Measurements from ENCODE around the gene GRM4.

Gene GRM4

DNA sequence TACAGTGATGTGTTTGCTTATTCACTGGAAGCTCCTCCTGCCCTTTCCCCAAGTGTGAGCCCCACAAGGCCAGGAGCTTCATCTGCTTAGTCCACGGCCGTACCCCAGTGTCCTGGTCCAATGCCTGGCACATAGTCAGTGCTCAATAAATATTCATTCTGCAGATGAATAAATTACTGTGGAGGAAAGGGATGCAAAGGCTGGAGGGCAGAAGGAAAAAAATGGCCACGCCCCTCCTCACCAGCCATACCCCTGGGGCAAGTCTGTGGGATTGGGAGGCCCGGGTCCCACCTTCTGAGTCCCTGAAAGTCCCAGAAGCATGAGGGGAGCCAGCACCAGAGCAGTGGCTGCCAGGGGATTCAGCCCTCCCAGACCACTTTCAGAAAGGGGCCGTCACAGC lies 65.5 kb downstream of the GRM4 start:
- TF ChIP-seq, protein P1, sequence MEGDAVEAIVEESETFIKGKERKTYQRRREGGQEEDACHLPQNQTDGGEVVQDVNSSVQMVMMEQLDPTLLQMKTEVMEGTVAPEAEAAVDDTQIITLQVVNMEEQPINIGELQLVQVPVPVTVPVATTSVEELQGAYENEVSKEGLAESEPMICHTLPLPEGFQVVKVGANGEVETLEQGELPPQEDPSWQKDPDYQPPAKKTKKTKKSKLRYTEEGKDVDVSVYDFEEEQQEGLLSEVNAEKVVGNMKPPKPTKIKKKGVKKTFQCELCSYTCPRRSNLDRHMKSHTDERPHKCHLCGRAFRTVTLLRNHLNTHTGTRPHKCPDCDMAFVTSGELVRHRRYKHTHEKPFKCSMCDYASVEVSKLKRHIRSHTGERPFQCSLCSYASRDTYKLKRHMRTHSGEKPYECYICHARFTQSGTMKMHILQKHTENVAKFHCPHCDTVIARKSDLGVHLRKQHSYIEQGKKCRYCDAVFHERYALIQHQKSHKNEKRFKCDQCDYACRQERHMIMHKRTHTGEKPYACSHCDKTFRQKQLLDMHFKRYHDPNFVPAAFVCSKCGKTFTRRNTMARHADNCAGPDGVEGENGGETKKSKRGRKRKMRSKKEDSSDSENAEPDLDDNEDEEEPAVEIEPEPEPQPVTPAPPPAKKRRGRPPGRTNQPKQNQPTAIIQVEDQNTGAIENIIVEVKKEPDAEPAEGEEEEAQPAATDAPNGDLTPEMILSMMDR (IDR thresholded peaks at IDR 0.05; ENCODE audit: low read depth, low read length), result no peak
- DNase-seq (ENCODE audit: extremely low read depth, low read depth), result no peak

DNA sequence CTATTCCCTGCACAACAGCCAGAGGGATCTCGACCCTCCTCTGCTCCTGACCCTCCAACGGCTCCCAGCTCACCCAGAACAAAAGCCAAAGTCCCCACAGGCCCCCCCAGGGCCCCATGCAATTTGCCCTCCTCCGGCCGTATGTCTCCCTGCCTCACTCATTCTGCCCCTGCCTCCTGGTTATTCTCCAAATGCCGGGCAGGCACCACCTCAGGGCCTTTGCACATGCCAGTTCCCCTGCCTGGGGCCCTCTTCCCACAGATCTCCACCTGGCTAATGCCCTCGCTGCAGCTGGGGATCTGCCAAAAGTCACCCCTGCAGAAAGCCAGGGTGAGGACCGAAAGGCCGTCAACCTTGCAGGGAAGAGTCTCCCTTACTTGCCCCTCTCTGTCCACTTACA lies 66.0 kb downstream of the GRM4 start:
- DNase-seq (ENCODE audit: extremely low read depth, low read depth), result no peak
- TF ChIP-seq, protein P1 (IDR thresholded peaks at IDR 0.05; ENCODE audit: low read depth, low read length), result no peak

DNA sequence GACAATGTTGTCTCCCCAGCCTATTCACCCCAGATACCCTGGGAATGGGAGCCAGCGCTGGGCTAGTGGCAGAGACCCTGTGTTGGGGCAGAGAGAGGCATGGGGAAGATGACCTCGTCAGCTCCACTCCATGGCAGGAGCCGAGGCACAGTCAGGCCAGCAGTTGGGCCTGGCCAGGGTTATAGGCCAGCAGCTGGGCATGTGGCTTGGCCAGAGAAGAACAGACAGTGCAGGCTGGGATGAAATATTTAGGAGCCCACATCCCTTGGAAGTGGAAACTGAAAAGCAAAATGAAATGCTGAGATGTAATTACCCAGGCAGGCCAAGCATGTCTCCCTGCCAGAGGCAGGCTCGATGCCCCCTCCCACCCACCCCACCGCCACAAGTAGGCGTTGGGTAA lies 70.0 kb downstream of the GRM4 start:
- DNase-seq (ENCODE audit: extremely low read depth, low read depth), result no peak
- TF ChIP-seq, protein P1 (IDR thresholded peaks at IDR 0.05; ENCODE audit: low read depth, low read length), result no peak

DNA sequence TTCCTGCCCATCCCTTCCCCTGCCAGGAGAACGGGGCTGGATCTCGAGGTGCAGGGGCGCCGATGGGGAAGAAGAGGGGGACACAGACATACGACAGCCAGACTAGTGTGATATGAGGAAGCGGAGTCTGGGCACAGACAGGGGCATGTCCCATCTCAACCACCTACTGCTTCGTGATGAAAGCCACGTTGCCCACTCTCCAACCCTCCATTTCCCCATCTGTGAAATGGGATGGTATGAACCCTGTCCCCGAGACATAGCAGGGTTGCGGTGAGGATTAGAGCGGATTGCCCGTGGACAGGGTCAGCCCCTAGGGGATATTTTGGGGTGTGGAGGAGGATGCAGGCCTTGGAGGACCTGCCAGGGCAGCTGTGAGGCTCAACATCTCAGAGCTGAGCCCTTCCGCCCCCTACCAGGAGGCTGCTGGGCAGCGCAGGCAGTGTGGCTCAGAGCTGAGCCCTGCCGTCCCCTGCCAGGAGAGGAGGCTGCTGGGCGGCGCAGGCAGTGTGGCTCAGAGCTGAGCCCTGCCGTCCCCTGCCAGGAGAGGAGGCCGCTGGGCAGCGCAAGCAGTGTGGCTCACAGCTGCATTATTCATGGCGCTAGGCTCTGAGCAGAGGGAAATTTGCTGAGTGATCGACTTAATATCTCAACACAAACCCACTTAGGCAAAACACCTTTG lies 71.7 kb downstream of the GRM4 start:
- no peak for DNase-seq (ENCODE audit: extremely low read depth, low read depth)
- TF ChIP-seq, protein P1 (IDR thresholded peaks at IDR 0.05; ENCODE audit: low read depth, low read length), result no peak

DNA sequence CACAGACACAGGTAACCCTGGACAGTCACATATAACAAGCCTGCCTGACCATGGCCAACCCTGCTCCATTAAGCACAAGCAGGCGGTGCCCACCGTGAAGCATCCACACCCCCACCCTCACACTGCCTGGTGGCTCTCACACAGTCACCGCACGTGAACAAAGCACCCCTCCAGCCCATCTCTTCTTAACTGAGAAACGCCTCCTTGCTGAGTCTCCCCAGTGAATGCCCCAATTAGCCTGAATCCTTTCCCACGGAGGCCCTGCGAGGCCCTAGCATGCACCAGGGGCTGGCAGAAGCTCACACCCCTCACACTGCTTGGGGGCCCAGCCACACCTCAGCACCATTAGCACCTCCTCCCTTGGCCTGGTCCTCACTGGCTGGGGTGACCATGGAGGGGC lies 72.3 kb downstream of the GRM4 start:
- TF ChIP-seq, protein P1 (IDR thresholded peaks at IDR 0.05; ENCODE audit: low read depth, low read length), result no peak
- no peak for DNase-seq (ENCODE audit: extremely low read depth, low read depth)

DNA sequence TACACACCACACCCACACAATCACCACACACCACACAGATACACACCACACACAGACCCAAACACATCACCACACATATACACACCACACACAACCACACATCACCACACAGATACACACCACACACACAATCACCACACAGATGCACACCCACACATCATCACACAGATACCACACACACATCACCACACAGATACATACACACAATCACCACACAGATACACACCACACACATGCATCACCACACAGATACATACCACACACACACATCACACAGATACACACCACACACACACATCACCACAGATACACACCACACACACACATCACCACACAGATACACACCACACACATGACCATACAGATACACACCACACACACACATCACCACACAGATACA lies 73.2 kb downstream of the GRM4 start:
- TF ChIP-seq, protein P1 (IDR thresholded peaks at IDR 0.05; ENCODE audit: low read depth, low read length), result no peak

DNA sequence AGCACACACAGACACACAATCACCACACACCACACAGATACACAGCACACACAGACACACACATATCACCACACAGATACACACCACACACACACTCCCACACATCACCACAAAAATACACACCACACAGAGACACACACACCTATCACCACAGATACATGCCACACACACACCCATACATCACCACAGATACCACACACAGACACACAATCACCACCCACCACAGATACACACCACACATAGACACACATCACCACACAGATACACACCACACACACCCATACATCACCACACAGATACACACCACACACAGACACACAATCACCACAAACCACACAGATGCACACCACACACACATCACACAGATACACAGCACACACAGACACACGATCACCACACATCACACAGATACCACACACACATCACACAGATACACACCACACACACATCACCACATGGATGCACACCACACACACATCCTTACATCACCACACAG lies 74.0 kb downstream of the GRM4 start:
- DNase-seq (ENCODE audit: extremely low read depth, low read depth), result no peak
- TF ChIP-seq, protein P1 (IDR thresholded peaks at IDR 0.05; ENCODE audit: low read depth, low read length), result no peak

More for the DNA sequence above, 73.2 kb downstream of the GRM4 start:
- DNase-seq (ENCODE audit: extremely low read depth, low read depth), result no peak
